ENCODE measurements around the gene PGM1.

PGM1 gene

DNA sequence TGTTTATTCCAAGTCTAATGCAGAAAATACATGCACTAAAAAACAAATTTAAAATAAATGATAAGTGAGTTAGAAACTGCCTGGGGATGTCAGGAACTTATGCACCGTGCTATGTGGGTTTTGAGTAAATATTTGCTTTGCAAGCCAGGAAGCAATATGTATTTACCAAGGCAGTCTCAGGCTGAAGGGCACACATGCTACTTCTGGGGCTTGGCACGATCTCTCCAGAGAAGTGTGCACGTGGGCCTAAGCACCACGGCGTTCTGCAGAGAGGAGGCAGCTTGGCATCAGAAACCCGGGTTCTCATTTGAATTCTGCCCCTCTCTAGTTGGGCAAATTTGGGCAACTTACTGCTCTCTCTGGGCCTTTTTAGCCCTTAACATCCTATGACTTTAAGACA, 108.0 kb downstream of the PGM1 start:
- no peak for DNase-seq (ENCODE audit: low read depth in 2 of 2)

DNA sequence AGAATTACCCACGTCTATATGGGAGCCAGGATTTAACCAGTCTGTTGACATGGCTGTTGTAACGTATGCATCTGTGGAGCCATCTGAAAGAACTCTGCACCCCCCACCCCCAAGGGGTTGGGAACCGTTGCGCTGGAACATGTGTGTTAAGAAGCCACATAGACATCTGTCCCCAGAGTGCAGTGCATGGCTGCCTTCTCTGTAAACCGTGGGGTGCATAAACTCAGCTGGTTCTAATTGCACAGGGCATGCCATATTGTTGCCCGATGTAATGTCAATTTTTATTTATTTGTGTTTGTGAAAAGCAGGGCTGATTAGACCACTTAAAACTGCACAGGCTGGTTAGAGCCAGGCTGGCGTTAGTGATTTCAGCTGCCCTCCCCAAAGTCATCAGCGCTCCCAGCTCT, 110.5 kb downstream of the PGM1 start:
- no peak for DNase-seq (ENCODE audit: low read depth in 2 of 2)

DNA sequence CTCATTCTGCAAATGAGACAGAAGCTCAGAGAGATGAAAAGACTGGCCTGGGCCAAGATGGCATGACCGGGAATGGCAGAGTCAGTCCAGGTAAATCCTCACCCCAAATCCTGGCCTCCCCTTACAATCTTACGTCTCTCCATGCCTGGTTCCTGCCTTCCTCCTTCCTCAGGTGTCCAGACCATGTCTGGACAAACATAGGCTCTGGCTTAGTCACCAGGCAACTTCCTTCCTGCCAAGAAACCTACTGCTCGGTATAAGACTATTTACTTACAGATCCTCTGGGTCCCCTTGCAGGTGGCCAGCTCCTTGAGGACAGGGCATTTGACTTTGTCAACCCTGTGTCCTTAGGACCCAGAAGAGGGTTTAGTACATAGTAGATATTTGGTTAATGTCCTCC, 111.2 kb downstream of the PGM1 start:
- DNase-seq (ENCODE audit: low read depth in 2 of 2): no peak

DNA sequence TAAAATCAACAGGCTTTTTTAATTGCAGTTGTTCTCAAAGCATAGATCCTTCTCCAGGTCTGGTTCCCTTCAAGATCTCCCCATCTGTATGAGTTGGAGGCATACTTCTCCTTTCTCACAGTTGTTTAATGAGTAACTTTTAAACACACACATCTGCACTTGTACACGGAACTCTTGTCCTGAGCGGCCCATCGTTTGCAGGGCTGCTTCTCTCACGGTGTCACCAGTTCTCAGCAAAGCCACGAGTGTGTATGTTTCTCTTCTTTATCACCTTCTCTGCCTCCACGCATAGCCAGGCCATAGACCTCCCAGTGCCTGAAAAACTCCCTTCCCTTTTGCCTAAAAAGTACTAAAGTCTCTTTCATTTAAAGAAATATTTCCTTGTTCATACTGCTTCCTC, 111.9 kb downstream of the PGM1 start:
- DNase-seq (ENCODE audit: low read depth in 2 of 2): no peak

DNA sequence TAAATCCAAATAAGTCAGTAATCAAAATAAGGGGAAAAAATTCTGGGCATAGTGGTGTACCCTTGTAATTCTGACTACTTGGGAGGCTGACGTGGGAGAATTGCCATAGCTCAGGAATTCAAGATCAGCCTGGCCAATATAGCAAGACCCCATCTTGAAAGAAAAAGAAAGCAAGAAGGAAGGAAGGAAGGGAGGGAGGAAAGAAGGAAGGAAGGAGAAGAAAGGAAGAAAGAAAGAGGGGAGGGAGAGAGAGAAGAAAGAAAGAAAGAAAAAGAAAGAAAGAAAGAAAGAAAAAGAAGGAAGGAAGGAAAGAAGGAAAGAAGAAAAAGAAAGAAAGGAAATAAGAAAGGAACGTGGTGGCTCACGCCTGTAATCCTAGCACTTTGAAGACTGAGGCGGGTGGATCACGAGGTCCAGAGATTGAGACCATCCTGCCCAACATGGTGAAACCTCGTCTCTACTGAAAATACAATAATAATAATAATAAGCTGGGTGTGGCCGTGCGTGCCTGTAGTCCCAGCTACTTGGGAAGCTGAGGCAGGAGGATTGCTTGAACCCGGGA, 116.1 kb downstream of the PGM1 start:
- no peak for DNase-seq (ENCODE audit: low read depth in 2 of 2)
